Stimulated activated CD8-positive, alpha-beta memory T cell treated with anti-CD3 and anti-CD28 coated beads, Interleukin-15, amount 100 ng/mL, for 4 hours (primary cell): ENCODE measurements around the gene RBM45.

Experiments used
- DNase-seq, 2 donors: peaks; one replicate each; pipeline ENCODE4 v3.0.0-alpha.2; 2020; ENCODE audit warnings: low read depth in 2 of 2

RBM45 gene

GRCh38 chr2:178159966-178160365, 47.7 kb downstream of the RBM45 start:
- DNase-seq, result no peak

DNA sequence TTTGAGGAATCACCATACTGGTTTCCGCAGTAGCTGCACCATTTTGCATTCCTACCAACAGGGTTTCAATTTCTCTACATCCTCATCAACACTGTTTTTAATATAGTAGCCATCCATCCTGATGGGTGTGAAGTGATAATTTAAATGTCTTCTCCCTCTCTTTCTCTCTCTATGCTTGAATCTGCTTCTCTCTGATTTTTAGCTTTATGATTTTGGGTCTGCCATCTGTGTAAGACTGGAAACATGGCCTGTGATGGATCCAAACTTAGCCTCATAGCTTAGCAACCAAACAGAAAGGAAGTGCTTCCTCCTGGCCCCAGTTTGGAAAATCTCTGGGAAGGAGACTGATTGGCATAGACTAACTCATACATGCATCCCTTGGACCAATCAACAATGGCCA, 48.4 kb downstream of the RBM45 start:
- no peak for DNase-seq

DNA sequence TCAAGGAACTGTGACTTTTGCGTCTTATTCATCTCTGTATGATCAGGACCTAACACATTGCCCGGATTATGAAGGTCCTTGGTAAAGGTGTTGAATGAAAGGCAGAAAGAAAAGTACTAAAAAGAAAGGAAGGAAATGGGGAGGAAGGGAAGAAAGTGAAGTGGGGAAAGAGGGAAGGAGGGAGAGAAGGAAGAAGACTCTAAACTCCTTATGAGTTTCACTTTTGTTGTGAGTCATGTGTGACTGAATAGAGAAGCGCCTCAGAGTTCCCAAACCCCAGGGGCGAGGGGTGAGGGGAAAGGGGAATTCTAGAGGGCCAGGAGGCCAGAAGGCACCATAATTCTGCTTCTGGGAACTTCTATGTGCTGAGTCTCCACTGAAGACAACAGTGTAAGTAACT, 51.2 kb downstream of the RBM45 start:
- DNase-seq, result no peak

DNA sequence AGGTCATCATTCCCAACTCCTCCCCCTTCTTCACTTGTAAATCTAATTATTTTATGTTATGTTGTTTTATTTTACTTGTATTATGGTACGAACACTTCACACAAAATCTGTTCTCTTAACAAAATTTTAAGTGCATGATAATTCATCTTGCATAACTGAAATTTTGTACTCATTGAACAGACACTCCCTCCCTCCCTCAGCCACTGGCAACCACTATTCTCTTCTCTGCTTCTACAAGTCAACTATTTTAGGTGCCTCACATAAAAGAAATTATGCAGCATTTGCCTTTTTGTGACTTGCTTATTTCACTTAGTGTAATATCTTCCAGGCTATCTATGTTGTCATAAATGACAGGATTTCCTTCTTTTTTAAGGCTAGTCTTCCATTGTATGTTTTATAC, 51.7 kb downstream of the RBM45 start:
- no peak for DNase-seq

- DNase-seq, result no peak
These were observed 61.4 kb downstream of the RBM45 start for GRCh38 chr2:178173657-178174056.

DNA sequence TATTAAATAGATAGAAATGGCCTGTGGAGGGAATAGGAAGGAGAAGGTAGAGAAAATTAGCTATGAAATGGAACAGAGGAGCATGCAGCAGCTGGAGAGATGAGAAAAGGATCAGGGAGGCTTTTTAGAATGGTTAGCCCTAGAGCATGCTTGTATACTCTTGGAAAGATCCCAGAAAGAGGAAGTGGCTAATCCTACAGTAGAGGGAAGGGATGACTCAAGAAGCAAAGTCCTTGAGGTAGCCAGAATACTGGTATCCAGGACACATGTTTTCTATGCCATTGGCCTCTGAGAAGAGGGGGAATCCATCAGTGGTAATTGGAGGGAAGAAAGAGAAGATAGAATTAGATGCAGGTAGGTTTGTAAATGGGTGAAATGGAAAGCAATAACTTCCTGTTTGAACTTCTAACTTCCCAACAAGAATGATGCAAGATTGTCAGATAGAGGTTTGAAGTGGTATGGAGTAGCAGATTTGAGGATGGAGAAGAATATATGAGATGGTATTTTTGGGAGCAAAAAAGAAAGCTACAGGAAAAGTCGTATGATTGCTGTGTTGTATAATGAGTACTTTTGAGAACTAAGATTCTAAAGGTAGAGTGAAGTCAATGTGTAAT, 64.9 kb downstream of the RBM45 start:
- DNase-seq, result no peak
